HG02943 (cell line): ENCODE measurements around the gene APC.

Experiments used
- ATAC-seq: cut with Tn5 transposase; IDR thresholded peaks from one replicate; pipeline ENCODE4 v1.9.1; 2021; ENCODE audit warnings: mild to moderate bottlenecking, low read depth, moderate library complexity; ENCODE audit not compliant: unreplicated experiment

The APC gene

GRCh38 chr5:112737463-112738190 is at the start of gene APC:
Gene APC, plus strand, starts transcription at chr5:112737885. Its CDS starts 17,006 bp downstream, at chr5:112754891.
- peak; percentile 99 for ATAC-seq

DNA sequence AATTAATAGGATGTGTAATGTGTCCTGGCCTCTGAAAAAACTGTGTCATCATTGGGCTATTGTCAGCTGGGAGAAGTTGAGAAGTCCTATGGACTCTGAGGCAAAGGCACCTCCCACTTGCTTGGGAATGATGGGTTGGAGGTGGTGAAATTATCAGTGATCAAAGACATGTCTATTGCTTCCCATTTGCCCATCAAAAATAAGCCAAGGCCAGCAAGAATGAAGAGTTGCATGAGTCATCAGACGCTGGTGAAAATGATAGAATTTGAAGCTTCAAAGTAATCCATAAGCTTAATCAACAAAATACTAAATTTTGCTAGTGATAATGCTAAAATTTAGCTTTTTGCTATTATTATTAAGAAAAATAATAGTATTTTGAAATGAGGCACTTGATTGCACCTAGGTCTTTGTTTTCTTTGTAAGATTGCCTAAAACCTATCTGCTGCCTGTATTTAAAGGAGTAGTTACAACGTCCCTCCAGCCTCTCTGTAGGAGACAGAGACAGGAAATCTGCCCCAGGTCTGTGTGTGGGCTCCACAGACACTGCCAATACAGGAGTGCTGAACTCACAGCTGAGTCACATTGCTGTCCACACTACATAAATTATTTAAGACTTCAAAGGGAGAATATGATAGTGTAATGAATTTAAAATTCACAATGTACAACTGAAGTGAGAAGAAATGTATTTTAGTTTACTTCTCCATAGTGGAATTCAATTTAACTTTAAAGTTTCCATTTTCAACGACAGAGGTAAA is 48.4 kb upstream of the APC start:
- ATAC-seq, result no peak

DNA sequence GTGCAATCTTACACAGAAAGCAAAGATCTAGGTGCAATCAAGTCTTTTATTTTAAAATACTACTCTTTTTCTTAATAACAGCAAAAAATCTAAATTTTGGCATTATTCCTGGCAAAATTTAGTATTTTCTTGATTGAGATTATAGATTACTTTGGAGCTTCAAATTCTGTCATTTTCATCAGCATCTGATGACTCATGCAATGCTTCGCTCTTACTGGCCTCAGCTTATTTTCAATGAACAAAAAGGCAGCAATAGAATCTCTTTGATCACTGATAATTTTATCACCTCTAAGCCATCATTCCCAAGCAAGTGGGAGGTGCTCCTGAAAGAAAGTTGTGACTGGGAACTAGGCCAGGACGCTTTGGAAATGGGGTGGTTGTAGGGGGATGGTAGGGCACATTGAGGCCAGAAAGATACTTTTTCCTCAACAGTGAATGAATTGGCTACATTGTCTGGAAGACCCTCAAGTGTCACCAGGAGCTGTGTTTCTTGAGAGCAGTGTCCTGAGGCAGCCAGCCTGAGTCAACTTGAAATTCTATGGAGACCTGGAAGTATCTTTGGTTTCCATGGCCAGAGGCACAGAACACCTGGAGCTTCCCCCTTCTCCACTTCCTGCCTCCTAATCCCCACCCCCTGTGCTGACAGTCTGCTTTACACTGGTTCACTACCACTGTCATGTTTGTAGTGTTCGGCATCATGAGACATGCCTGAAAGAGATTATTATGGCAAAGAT is 46.9 kb upstream of the APC start:
- no peak for ATAC-seq

DNA sequence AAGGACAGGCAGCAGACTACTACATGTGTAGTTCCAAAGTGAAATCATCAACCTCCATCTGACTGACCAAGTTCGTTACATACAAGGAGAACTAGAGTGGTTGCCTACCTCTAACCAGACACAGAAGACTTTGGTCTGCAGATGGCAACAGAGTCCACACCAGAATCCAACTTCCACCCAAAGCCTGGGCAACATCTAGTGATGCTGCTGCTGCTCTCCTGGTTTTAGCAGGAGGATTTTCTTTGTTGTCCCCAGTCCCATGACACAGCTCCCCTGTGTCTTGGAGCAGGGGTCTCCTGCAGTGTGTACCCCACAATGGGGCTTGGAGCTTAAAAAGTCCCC is 46.4 kb upstream of the APC start:
- no peak for ATAC-seq

- ATAC-seq, result no peak
Observed at GRCh38 chr5:112691758-112692157, 45.9 kb upstream of the APC start.

DNA sequence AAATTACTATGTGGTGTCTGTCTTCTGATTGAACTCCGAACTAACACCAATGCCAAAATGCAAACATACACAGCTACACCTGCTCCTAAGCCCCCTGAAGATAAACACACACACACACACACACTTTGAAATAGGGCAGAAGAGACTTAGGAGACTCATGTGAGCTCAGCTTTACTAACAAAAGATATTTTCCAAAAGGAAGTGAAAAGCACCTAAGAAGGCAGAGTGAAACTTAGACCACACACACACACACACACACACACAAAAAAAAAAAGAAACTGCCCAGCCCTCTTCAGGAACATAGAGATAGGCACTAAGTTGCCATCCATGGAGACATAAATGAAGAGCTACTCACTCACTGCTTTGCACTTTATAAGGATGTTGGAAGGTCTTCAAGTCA is 45.2 kb upstream of the APC start:
- ATAC-seq, result no peak

- ATAC-seq, result no peak
Observed at GRCh38 chr5:112693301-112693700, 44.4 kb upstream of the APC start.

DNA sequence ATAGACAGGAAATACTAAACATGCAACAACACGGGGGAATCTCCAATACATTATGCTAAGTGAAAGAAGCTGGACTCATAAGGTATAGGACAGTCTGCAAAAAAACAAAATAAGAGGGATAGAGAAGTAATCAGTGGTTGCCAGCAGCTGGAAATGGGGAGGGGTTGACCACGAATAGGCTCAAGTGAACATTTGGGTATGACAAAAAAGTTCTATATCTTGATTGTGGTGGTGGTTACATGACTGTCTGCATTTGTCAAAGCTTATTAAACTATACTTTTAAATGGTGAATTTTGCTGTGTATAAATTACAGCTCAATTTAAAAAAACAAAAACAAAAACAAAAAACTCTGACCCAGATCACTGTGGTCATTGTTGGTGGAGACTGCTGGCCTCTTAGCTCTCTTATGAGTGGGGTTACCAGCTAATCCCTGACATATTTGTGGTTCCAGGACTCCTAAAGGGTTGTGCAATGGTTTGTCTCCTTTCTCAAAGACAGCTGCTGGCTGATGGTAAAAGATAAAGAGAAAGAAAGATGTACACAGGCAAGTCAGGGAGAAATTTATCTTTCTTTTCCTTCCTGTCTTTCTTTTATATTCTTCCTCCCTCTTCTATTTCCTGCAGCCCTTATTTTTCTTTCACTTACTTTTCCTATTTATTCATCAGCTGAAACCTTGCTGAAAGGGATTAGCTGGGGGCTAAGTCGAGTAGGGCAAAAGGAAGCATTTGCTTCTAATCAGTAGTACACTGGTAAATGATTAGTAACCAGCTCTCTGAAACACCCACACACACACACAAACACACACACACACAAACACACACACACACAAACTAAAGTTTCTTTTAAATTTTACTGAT is 42.6 kb upstream of the APC start:
- ATAC-seq, result no peak

DNA sequence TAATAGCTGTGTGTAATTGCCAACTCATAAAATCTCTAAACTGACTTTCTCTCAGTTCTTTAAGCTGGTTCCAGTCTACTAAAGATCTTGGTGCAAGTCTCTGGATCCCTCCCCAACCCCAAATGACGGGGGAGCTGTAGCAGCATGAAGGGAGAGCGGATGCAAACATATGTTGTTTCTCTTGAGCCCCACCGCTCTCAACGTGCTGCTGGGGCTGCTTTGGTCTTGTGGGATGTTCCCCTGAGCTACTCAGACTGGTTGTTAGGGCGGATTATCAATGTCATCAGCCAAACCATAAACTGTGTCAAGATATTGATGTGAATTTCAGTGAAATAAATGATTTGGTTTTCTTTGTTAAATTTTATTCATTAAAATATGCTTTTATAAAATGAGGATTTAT is 40.9 kb upstream of the APC start:
- ATAC-seq, result no peak

DNA sequence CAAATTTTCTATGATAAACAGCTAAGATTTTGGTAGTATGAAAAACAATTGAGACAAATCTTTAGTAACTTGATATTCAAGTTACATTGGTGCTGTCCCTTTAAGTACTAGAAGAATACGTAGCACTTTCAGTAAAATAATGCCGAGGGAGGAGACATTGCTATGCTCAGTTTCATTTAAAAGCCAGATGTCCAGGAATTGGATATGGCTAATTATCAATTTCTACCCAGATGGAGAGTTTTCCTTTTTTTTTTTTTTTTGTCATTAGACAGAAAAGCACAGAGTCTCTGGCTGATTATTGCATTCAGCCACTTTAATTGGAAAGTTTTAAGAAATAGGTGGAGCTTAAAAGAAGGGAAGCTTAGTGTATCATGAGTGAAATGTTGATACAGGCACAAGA is 40.4 kb upstream of the APC start:
- ATAC-seq, result no peak

GRCh38 chr5:112697833-112698232 is 39.9 kb upstream of the APC start:
- ATAC-seq, result no peak

DNA sequence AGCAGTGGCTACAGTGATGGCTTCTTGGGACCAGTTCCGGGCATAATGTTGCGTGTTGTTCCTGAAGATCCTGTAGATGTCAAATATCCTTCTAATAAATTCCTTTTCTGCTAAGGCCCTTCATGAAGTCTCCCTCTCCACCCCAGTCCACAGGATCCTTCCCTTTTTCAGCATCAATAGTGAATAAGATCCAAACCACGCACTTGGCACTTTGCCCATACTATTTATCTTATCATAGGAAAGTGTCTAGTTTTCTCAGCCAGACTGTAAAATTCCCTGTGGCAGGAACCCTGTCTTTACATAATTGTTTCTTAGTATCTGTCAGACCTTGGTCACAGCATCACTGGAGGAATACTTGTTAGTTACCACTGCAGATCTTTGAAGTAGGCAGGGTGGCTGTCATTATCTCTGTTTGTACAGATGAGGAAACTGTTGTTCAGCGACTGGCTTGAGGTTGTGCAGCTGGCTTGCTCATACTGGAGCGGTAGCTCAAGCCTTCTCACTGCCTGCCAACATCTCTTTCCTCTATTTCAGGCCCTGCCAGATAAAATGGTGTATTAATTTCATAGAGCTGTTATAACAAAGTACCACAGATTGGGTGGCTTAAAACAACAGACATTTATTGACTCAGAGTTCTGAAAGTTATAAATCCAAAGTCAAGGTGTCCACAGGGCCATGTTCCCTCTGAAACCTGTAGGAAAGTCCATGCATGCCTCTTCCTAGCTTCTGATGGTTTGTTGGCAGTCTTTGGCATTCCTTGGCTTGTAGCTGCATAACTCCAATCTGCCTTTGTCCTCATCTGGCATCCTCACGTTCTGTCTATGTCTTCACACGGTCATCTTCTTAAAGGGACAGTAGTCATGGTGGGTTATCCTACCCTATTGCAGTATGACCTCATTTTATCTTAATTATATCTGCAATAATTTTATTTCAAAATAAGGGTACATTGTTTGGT is 33.5 kb upstream of the APC start:
- ATAC-seq, result no peak

GRCh38 chr5:112706446-112707016 is 31.2 kb upstream of the APC start:
- no peak for ATAC-seq

DNA sequence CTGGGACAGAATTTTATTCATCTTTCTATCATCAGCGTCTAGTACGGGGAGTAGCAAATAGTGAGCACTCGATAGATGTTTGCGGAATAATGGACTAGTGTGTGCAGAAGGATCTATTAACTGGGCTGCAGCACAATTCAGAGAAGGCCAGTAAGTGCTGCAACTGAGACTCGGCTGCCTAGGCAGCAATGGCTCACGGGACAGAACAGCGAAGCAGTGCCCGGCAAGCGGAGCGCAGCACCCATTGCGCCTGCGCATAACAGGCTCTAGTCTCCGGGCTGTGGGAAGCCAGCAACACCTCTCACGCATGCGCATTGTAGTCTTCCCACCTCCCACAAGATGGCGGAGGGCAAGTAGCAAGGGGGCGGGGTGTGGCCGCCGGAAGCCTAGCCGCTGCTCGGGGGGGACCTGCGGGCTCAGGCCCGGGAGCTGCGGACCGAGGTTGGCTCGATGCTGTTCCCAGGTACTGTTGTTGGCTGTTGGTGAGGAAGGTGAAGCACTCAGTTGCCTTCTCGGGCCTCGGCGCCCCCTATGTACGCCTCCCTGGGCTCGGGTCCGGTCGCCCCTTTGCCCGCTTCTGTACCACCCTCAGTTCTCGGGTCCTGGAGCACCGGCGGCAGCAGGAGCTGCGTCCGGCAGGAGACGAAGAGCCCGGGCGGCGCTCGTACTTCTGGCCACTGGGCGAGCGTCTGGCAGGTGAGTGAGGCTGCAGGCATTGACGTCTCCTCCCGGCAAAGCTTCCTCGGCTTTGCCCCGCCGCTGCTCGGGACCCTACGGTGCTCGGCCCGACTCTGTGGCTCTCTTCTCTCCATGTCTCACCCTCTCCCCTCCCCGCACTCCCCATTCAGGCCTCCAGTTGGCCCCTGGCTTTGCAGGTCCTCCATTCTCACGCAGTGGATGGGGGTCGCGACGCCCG is 30.2 kb upstream of the APC start:
- peak; percentile 92 for ATAC-seq

DNA sequence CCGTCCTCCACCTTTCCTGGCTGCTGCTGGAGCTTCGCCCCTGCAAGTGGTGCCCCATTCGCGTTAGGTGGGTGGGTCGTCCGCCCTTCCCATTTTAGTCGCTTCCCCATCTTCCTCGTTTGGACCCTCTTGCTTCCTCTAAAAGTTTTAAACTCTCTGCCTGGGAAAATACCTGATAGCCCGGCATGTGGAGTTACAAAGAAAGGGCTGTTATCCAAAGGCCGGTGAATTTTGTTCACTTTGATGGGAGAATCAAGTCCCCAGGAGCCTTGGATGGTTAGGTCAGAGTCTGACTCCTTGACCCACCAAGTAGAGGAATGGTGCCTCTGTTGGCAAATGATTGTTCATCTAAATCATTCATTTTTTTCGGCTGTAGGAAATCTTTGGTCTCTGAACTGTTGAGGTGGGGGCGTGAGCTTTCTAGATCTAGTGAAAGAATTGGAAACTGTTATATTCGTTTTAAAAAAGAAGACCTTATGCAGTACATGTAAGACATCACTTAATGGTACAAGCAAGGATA is 29.5 kb upstream of the APC start:
- no peak for ATAC-seq

DNA sequence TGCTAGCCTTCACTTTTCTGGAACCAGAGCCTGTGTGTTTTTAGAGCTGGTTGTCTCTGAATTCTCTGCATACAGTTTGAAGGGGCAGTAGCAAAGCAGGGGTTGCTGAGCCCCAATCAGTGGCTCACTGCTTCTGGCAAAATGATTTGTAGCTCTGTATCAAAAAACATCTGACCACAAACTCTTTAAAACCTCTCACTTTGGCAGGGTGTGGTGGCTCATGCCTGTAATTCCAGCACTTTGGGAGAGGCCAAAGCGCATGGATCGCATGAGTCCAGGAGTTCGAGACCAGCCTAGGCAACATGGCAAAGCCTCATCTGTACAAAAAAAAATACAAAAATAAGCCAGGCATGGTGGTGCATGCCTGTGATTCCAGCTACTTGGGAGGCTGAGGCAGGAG is 28.3 kb upstream of the APC start:
- ATAC-seq, result no peak

- ATAC-seq, result no peak
Observed at GRCh38 chr5:112710896-112711295, 26.8 kb upstream of the APC start.

DNA sequence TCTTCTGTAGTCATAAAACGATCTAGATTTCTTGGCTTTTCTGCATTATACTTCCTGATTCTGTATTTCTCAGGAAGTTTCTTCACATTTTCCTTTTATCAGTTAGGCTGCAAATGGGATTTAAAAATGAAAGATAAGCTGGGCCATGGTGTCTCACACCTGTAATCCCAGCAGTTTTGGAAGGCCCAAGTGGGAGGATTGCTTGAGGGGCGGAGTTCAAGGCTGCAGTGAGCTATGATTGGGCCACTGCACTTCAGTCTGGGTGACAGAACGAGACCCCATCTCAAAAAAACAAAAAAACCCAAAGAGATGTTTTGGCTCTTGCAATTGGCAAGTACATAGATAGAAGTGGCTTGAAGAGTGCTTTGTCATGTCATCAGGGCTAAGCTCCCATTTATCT is 26.2 kb upstream of the APC start:
- ATAC-seq, result no peak
